ENCODE data around the gene SHPK.

DNA sequence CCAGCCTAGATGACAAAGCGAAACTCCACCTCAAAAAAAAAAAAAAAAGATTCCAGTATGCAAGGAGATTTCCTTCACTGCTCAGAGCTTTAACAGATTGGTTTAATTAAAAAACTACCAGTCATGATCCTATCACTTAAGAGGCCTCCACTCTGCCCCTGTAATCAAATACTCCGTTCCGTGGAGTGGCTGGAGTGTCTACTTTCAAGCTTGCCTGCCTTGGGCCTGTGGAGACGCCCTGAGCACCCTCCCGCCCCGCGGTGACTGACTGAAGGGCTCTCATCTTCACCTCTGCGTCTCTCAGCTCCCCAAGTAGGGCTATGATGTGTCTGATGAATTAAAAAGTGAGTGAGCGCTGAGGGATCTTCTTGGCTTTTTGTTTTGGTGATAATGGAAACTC is 53.1 kb downstream of the SHPK start:
- TF ChIP-seq, protein P1, sequence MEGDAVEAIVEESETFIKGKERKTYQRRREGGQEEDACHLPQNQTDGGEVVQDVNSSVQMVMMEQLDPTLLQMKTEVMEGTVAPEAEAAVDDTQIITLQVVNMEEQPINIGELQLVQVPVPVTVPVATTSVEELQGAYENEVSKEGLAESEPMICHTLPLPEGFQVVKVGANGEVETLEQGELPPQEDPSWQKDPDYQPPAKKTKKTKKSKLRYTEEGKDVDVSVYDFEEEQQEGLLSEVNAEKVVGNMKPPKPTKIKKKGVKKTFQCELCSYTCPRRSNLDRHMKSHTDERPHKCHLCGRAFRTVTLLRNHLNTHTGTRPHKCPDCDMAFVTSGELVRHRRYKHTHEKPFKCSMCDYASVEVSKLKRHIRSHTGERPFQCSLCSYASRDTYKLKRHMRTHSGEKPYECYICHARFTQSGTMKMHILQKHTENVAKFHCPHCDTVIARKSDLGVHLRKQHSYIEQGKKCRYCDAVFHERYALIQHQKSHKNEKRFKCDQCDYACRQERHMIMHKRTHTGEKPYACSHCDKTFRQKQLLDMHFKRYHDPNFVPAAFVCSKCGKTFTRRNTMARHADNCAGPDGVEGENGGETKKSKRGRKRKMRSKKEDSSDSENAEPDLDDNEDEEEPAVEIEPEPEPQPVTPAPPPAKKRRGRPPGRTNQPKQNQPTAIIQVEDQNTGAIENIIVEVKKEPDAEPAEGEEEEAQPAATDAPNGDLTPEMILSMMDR (IDR thresholded peaks at IDR 0.05): no peak
- TF ChIP-seq POLR2A (IDR thresholded peaks at IDR 0.05) (no peak), POLR2AphosphoS5 (IDR thresholded peaks at IDR 0.05) (no peak)

Data from prostate gland (tissue), 2 donors.